ENCODE measurements around the gene ANKRD66.
"Not testable (repeated sequence)": the region's sequence is repeated elsewhere in the genome, so short reads cannot be mapped to it uniquely, and the experiment has no call there.

Gene ANKRD66

DNA sequence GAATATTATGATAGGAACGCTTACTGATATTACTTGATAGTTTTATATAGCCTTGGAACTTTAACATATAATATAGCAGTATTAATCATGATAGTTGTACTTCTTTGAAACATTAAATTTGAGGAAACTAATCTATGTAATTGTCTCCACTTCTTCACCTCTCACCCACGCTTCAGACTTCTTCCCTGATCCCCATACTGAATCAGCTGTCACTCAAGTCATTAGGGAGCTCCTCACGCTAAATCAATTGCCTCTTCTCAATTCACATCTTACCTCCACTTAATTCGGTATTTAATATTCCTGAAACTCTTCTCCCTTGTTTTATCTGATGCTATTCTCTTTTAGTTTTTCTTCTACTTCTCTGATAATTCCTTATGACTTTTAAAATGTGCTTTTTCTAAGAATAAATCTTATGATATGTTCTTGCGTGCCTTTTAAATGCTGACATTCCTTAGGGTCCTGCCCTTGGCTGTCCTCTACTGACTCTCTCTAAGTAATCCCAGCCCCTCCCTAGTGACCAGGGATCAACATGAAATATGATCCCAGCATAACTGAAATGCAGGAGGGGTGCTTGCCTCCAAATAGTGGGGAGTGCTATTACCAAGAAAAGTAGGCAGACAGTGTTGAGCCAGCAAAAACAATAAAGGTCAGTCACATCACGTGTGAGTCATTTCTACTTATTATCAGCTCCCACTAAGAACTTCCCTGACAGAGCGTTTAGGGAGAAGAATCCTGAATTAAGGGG lies 9.9 kb downstream of the ANKRD66 start:
- no peak for DNase-seq

DNA sequence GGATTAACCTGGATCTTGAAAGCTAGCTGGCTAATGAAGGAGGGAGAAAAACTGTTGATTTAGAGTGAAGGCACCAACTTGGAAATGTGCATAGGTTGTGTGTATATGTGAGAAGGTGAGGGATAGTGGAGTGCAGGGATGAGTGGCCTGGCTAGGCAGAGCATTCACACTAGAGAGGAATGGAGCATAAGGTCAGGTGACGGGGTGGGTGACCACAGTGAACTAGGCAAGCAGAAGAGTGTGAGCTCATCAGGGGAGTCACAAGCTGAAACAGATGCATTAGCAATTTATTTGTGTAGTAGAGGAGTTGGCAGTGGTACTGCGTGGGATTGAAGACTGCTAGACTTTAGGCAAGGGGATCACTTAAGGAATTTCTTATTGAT lies 10.5 kb downstream of the ANKRD66 start:
- no peak for DNase-seq

DNA sequence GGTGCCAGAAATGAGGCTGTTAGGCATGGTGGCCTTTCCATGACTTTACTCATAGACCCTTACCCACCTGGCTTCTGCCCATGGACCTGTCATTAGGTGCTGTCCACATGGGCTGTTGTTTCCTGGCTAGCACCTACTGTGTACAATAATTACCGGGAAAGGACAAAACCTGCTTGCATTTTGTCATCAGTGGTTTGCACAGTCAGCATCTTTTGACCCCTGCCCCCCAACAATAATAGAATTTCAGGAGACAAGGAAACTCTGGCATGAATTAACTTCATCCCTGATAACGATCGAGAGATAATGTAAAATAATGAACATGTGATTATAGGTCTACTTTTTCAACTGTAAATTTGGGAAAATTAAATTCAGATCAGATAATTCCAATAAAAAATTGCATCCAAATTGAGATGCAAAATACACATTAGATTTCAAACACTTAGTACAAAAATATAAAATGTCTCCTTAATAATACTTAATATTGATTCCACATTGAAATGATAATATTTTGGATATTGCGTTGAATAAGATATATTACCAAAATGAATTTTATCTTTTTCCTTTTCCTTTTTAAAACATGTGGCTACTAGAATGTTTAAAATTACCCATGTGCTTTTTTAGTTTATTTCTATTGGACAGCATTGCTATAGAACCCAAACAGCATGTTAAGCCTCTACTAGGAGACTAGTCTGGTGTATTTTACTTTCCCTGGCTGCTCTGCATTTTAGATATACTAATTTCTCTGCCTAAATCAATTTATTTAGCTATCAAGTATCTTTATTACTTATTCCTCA lies 12.4 kb downstream of the ANKRD66 start:
- no peak for DNase-seq

DNA sequence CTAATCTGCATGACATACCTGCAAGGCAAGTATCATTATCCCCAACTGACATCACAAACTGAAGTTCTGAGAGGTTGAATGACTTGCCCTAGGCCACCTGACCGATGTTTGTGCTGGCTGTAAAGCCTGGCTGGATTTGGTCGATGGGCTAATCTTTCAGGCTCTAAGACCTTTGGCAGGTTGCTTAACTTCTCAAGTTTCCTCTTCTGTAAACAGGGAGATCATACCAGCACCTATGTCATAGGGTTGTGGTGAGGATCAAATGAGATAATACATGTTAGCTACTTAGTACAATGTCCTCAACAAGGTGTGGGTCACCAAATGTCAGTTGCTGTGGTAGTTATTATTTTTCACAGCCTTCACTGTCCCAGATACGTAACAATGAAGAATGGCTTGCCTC lies 14.2 kb downstream of the ANKRD66 start:
- DNase-seq: no peak

DNA sequence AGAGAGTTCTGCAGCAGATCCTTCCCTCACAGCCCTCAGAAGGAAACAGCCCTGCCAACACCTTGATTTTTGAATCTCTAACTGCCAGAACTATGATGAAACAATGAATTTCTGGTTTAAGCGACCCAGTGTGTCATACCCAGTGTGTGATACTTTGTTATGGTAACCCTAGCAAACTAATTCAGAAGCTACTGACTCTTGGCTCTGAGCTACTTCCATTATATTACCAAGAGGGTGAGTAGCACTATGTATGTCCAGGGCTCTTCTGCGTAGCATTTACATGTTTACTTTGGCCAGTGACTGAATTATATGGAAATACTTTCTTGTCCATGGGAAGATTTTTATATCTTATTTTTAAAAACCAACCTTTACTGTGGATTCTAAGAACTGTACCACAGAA lies 16.7 kb downstream of the ANKRD66 start:
- DNase-seq: no peak

DNA sequence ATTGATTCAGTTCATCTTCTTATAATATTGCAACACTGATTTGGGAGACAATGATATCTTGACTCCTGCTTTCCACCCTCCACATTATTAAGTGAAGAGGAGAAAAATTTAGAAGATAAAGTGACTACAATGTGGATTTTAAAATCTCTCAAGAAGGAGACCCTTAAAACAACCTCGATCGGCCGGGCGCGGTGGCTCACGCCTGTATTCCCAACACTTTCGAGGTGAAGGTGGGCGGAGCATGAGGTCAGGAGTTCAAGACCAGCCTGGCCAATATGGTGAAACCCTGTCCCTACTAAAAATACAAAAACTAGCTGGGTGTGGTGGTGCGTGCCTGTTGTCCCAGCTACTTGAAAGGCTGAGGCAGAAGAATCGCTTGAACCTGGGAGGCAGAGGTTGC lies 17.5 kb downstream of the ANKRD66 start:
- not testable (repeated sequence) for DNase-seq

DNA sequence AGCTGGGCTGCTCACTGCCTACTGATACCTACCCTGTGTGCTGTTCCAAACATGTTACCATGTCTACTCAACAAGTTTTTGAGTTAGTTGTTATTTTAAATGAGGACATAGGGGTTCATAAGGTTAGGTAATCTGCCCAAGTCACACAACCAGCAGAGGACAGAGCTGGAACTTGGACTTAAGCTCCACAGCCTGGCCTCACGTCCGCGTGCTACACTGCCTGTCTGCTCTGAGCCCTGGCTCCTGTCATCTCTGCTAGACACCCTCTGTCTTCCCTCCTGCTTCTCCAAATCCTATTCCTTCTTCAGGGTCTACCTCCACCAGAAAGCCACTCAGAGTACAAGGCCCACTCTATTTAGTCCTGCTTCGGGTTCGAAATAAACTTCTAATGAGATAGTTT lies 18.2 kb downstream of the ANKRD66 start:
- no peak for DNase-seq

DNA sequence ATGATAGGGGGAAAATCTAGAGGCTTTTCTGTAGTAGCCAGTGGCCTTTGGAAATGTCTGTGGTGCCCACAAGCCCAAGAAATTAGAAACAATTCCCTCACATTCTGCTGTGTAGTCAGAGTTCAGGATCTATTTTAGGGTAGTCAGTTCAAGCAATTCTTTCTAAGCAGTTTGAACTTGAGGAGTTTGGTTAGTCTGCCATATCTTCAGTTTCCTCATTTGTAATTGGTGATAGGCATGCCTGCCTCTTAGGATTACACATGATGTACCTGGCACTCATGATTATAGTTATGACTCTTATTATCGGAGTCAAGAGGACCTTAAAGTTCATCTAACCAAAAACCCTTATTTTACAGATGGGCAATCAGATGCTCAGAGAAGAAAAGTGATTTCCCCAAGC lies 25.3 kb downstream of the ANKRD66 start:
- no peak for DNase-seq

DNA sequence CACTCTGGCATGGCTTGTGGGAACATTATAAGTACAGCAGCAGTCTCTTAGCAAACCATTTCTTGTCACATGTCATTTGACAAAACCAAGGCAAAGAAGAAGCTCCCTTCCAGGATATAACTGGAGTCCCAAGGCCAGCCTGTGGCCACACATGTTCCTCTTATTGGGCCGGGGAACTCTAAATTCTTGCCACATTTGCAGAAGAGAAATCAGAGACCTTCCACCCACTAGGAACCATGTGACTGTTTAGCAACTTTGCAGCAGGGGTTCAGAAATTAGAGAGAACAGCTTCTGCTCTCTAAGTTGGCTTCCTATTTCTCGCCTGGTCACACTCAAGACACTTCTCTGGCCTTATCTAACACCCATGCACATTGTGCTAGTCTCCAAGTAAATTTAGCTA lies 26.0 kb downstream of the ANKRD66 start:
- no peak for DNase-seq

DNA sequence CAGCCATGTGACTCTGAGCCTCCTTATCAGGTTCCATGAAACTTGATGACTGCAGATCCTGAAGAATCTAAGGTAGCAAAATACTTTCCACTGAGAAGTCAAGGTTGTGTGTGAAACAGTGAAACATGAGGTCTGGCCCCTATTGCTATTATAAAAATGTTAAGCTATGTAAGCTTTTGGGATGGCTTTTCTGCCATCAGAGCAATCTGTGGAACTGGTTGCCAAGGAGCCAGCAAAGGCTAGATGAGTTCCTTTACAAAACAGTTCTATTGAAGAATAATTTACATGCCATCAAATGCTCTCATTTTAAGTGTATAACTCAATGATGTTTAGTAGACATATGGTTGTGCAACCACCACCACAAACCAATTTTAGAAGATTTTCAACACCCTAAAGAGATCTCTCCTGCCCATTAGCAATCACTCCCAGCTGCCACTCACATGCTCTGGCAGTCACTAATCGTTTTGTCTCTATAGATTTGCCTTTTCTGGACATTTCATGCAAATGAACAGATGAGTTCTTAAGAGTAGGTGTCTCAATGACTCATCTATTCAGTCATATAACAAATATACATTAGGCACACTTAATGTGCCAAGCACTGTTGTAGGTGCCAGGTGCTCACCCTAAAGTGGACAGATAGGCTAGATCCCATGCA lies 26.6 kb downstream of the ANKRD66 start:
- DNase-seq: no peak

DNA sequence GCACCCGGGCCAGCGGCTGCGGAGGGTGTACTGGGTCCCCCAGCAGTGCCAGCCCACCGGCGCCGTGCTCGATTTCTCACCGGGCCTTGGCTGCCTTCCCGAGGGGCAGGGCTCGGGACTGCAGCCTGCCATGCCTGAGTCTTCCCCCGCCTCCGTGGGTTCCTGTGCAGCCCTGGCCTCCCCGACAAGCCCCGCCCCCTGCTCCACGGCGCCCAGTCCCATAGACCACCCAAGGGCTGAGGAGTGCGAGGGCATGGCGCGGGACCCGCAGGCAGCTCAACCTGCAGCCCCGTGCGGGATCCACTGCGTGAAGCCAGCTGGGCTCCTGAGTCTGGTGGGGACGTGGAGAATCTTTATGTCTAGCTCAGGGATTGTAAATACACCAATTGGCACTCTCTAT lies 28.0 kb downstream of the ANKRD66 start:
- DNase-seq: not testable (repeated sequence)

DNA sequence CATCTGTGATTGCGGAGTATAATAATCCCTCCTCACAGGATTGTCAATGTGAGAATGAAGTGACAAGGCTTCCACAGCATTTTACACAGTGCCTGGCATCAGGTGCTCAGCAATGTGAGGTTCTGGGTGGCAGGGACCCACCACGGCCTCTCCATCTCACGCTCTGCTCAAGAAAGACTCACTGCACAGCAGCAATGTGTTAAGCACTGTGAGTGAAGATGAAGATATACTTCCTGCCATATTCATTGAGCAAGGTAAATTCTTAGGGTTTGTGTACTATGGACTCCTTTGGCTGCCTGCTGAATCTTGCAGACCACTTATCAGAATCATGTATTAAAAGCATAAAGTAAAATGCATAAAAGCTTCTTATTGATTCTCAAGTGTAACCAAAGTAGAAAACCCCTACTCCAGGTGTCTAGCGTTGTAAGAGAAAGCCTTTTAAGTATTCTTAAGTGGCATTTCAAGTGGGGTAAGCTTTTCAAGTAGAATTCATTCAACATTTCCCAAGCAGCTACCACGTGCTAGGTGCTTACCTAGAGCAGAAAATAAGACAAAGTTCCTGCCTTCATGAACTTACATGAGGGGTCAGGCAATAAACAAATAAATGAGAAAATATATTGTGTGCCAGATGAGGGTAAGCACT lies 29.5 kb downstream of the ANKRD66 start:
- DNase-seq: no peak

DNA sequence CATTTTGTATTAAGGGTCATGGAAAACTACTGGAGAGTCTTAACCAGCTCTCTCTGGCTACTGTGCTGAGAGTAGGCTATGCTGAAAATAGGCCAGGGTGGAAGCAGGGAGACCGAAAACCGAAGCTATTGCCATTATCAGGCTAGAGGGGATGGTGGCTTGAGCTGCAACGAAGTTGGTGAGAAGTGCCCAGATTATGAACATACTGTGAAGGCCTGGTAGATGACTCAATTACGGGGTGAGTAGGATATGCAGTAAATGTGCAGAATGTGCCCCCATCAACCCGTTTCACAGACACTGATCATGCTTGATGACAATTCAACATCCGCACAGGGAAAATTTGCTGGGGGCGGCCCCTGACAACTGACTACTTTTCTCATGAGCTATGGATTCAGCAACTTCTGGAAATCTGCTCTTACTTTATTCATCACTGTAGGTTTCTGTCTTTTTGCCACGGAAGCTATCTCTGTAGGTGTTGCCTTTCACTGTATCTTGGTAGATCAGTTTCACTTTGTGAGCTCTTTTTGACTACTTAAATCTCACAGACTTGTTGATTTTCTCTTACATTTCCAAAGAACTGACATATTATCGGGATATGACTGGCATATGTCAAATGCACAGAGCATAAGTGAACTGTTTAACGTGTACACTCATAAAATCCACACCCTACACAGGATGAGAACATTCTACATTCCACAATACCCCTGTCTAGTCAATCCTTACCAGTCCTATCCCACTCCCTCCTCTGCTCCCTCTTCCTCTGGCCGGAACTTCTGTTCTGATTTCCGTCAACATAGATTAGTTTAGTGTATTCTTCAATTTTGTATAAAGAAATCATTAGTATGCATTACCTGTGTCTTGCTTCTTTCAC lies 31.0 kb downstream of the ANKRD66 start:
- DNase-seq: no peak

DNA sequence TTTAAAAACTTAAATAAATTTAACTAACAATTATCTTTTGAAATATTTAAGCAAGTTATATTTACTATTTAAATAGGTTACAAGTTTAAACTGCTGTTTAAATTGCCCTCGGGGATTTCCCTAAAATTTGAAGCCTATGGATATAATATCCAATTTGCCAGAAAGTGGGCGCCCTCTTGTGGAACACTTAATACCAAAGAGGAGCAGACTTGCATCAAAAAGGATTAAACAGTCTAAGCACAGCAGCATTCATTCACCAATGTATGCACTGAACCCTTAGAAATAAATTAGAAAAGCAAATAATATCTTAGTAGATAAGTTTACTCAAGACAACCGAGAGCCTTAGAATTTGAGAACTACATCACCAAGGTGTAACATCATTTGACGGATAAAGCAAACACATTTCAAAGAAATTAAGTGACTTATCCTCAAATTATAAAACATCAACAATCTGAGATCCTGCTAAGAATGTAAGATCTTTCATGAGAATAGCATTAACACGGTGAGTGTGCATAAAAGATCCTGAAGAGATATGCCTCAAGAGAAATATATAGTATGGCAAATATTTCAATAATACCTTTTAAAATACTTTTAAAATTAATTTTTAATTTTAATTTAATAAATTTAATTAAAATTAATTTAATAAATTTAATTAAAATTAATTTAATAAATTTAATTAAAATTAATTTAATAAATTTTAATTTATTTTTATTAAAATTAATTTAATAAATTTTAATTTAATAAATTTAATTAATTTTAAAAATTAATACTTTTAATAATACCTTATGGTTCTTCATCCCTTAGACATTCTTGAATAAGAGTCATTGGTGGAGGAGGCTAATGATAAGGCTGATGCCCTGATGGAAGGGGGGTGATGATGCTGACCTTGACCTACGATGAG lies 35.0 kb downstream of the ANKRD66 start:
- peak; percentile 67 for DNase-seq

DNA sequence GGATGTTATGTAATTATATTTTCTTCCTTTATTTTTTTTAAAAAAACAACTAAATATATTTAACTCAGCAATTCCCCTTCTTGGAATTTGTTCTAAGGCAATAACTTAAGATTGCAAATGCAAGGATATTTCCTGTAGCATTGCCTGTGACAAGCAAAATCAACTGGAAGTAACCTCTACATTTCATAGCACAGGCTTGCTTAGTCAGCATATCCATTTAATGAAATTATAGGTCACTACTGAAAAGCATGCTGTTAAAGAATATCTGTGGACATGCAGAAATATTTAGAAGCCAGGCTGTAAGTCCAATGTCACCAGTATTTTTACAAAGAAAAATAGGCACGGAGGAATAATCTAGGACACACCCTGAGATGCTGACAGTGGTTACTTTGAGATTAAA lies 37.8 kb downstream of the ANKRD66 start:
- DNase-seq: no peak

DNA sequence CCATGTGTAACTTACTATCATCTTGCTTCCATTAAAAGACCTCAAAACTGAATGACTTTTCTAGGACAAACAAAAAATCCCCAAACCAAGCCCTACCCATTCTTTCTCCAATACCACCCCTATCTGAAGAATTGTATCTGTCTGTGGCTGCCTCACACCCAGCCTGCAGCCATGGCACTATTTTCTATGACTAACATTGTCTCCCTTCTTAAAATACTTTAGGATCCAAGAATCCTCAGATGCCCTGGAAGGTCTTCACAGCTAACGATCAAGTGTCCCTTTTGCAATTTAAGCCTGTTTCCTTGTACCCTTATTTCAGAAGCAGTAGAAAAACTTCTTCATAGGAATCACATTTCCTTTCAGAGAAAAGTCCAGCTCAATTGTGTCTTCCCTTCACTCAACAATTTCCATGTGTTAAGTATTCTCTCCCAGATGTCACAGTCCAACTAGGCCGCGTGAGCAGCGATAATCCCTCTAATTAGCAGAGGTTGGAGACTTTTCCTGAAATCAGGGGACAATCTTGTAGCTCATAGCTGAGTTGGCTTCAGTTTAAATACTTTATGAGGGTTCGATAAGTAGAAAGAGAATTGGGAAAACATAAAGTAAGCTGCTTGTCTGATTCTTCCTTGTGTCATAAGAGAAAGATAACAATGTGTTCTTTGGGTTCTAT lies 41.3 kb downstream of the ANKRD66 start:
- no peak for DNase-seq

DNA sequence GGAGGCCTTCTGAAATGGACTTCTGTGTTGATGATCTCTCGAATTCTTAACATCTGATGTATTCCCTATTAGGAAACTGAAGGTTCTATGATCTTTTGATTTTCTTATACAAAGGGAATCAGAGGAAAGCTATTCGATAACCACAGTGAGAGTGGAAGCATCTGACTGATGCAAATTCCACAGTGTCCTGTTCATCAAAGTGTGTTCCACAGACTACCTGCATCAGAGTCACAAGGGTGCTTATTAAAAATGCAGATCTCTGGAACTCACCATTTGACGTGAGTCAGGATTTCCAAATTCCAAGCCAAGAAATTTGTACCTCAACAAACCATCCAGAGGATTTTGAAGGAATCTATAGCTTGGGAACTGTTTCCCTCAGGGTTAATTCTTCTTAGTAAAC lies 42.1 kb downstream of the ANKRD66 start:
- no peak for DNase-seq

DNA sequence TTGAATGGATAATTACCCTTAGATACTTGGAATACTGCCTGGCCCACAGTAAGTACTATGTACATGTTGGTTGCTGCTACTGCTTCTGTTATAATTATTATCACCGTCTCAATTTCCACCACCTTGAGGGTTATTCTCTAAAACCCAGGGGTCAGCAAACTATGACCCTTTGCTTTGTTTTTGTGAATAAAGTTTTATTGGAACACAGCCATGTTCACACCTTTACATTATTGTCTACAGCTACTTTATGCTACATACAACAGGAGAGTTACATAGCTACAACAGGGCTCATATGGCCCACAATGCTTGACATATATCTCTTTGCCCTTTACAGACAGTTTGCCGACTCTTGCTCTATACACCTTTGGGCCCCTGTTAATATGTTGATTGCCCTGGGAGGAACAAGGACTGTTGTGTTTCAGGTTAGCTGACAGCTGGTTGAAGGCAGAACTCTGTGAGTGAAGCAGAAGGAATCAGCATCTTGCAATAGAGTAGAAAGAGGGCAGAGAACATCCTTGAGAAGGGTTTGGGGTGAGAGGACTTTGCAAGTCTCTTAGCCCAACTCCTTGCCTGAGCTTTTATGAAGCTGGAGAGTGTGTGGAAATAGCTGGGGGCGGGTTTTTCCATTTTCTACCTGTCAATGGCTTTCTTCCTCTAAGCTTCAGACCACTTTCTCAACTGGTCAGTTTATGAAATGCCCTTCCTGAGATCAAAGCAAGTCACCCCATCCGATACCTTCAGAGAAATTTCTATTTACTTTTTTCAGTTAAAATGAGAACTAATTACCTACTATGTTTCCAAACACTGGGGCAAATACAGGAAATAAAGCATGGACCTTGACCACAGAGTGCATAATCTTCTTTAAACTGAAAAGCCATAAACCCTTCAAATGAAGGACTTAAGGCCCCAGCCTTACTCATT lies 43.0 kb downstream of the ANKRD66 start:
- no peak for DNase-seq

DNA sequence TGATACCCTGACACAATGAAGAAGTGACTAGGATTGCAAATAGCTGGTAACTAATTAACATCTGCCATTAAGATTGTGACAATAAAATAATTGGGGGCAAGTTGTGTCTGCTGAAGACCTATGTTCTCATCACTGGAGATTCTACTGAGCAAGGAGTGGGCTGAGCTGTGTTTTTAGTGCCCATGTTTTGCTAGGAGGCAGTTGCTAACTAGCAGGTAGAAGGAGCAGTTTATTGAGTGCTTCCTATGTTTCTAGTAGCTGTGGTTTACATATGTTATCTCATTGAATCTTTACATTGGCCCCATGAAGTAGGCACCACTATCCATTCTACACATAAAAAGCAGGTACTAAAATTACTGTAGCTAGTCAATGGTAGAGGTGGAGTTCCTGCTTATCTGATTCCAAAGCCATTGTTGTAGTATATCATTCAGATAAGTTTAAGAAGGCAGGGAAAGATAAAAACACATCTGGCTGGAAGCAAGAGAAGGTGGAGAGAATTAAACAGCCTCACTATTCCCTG lies 43.7 kb downstream of the ANKRD66 start:
- no peak for DNase-seq

All from NCI-H526 treated with DMSO at 0.1 percent for 48 hours (cell line).